Umbilical cord (tissue), 2 donors: Measurements from ENCODE around the gene ARHGAP20. TPM values are rescaled to one million over a fixed set of nuclear protein-coding genes. Genes with fewer than 3 reads are reported as not detected.
A peak's percentile ranks its signal among the peaks of the same experiment; 100 is the strongest.

Experiments
- DNase-seq: peaks from one replicate; pipeline ENCODE4 v3.0.0-alpha.2; 2015; ENCODE audit warnings: low spot score
- total RNA-seq: library from RNA; depleted of rRNA; stranded (reverse); fragments of >200 nt; gene quantifications from one replicate; pipeline ENCODE4 v1.2.3, GENCODE V29; 2014; ENCODE audit warnings: low replicate concordance; ENCODE audit not compliant: insufficient read depth

The ARHGAP20 gene
- total RNA-seq, 1 donor from 2014 or later, result 4.6 TPM

- DNase-seq, result peak; percentile 66
Measured at GRCh38 chr11:110606415-110606814, 105.8 kb downstream of the ARHGAP20 start.

- DNase-seq, result no peak
Measured at GRCh38 chr11:110601936-110602335, 110.3 kb downstream of the ARHGAP20 start.

GRCh38 chr11:110600322-110600721 lies 111.9 kb downstream of the ARHGAP20 start:
- no peak for DNase-seq

GRCh38 chr11:110599207-110599606 lies 113.0 kb downstream of the ARHGAP20 start:
- DNase-seq, result no peak

- no peak for DNase-seq
Measured at GRCh38 chr11:110598725-110599124, 113.5 kb downstream of the ARHGAP20 start.

GRCh38 chr11:110587972-110588371 lies 124.3 kb downstream of the ARHGAP20 start:
- DNase-seq, result no peak

GRCh38 chr11:110587129-110587528 lies 125.1 kb downstream of the ARHGAP20 start:
- DNase-seq, result no peak

- no peak for DNase-seq
Measured at GRCh38 chr11:110584150-110584549, 128.1 kb downstream of the ARHGAP20 start.

GRCh38 chr11:110582728-110583432 lies 129.4 kb downstream of the ARHGAP20 start:
- peak; percentile 47 for DNase-seq

- no peak for DNase-seq
Measured at GRCh38 chr11:110580571-110580970, 131.7 kb downstream of the ARHGAP20 start.

- DNase-seq, result no peak
Measured at GRCh38 chr11:110573411-110573810, 138.8 kb downstream of the ARHGAP20 start.

GRCh38 chr11:110571081-110571720 lies 141.0 kb downstream of the ARHGAP20 start:
- peak; percentile 61 for DNase-seq

- DNase-seq, result no peak
Measured at GRCh38 chr11:110566577-110566976, 145.7 kb downstream of the ARHGAP20 start.

- peak; percentile 99 for DNase-seq
Measured at GRCh38 chr11:110565357-110566336, 146.6 kb downstream of the ARHGAP20 start.

GRCh38 chr11:110564676-110565356 lies 147.4 kb downstream of the ARHGAP20 start:
- DNase-seq, result peak; percentile 29

- no peak for DNase-seq
Measured at GRCh38 chr11:110544779-110545178, 167.5 kb downstream of the ARHGAP20 start.

GRCh38 chr11:110538154-110538553 lies 174.1 kb downstream of the ARHGAP20 start:
- peak; percentile 17 for DNase-seq

GRCh38 chr11:110530900-110531741 lies 181.1 kb downstream of the ARHGAP20 start:
- peak; percentile 44 for DNase-seq

- no peak for DNase-seq
Measured at GRCh38 chr11:110529043-110529442, 183.2 kb downstream of the ARHGAP20 start.

- no peak for DNase-seq
Measured at GRCh38 chr11:110527146-110527545, 185.1 kb downstream of the ARHGAP20 start.
